NCI-H1092 treated with DMSO at 0.1 percent for 48 hours (cell line): ENCODE measurements around the gene ANKH.

Source experiments
- DNase-seq: peaks from one replicate; lab custom pipeline; 2025; lab: John Stamatoyannopoulos, UW

ANKH gene

GRCh38 chr5:14663734-14664269 lies 207.8 kb downstream of the ANKH start:
- peak; percentile 49 for DNase-seq

- no peak for DNase-seq
These were observed 208.8 kb downstream of the ANKH start for GRCh38 chr5:14662721-14663260.

DNA sequence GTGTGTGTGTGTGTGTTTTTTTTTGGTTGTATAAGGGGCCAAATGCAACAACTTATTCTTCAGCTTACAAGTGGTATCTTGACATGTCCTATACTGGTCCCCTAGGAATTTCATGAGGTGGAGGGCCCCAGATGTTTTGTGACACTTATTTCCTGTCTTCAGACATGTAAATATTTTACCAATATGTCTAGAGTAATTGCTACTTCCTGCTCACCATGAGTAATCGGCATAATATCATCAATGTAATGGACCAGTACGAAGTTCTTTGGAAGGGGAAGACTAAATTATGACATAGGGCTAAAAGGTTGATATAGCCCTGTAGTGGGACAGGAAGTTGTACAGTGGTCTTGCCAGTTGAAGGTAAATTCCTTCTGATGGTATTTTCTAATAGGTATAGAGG lies 210.7 kb downstream of the ANKH start:
- DNase-seq = no peak

DNA sequence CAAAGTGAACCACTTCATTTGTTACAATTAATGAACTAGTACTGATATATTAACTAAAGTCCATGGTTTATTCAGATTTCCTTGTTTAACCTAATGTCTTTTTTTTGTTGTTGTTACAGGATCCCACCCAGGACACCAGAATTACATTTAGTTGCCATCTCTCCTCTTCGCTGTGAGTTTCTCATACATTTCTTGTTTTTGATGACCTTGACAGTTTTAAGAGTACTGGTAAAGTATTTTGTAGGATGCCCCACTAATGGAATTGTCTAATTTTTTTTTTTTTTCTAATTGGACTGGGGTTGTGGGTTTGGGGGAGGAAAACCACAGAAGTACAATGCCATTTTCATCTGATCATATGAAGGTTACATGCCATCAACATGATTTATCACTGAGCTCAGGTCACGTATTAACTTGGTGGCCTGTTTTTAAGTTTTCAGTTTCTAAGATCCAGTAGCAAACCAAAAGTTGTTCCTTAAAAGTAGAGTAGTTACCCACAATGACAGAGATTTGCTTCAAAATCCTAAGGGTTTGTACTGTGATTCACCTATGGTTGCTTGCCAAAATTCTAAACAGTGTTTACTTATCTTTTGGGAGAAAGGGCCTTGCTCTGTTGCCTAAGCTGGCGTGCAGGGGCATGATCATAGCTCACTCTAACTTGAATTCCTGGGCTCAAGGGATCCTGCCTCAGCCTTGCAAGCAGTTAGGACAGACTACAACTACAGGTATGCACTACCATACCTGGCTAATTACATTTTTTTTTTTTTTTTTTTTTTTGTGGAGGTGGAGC lies 211.6 kb downstream of the ANKH start:
- DNase-seq = no peak

DNA sequence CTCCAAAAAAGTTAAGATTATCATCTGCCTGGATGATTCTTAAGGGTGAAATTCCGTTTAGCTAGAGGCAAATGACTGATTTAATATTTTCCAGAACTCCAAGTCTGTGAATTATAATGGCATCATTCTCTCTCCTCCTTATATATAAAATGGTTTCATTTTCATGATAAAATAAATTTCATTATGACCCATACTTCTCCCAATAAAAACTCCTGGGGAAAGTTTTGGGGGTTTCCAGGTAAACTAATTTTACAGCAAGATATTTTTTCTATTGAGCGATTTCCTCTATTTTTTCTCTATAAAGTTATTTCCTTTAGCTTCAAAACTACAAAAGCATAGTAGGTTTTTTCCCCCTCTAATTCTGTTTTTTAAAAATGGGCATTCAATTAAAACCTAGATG lies 214.7 kb downstream of the ANKH start:
- no peak for DNase-seq

GRCh38 chr5:14655146-14655741 lies 216.3 kb downstream of the ANKH start:
- no peak for DNase-seq
